Astrocyte (in vitro differentiated cells and primary cell): ENCODE data around the gene DUS1L.

ENCODE experiments used
- EZH2 ChIP-seq: IDR thresholded peaks from 2 replicates; pipeline ENCODE4 v1.6.1; 2012; ENCODE audit warnings: mild to moderate bottlenecking, low read length, inconsistent platforms; ENCODE audit not compliant: insufficient read depth
- TF ChIP-seq, protein P1 (sequence below): IDR thresholded peaks from 2 replicates; pipeline ENCODE4 v1.5.1; 2011; ENCODE audit warnings: low read depth, mild to moderate bottlenecking, inconsistent platforms, low read length, moderate library complexity; ENCODE audit not compliant: insufficient read depth

DNA sequence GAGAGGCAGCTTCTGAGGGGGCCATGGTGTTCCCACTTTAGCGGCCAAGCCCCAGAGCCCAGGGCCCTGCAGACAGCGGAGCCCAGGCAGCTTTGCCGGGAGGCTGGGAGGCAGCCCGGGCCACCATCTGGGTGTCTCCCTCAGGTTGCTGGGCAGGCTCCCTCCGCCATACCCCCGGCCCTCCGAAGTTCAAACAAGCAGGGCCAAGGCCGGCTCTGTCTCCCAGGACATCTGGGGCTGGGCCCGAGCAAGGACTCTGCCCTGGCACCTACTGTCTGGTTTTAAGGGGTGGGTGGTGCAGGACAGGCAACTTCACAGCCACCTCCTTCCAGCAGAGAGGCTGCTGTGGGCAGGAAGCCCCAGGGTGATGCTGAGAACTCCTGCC, 2.6 kb downstream of the DUS1L start:
- no peak for TF ChIP-seq EZH2
- TF ChIP-seq, protein P1, sequence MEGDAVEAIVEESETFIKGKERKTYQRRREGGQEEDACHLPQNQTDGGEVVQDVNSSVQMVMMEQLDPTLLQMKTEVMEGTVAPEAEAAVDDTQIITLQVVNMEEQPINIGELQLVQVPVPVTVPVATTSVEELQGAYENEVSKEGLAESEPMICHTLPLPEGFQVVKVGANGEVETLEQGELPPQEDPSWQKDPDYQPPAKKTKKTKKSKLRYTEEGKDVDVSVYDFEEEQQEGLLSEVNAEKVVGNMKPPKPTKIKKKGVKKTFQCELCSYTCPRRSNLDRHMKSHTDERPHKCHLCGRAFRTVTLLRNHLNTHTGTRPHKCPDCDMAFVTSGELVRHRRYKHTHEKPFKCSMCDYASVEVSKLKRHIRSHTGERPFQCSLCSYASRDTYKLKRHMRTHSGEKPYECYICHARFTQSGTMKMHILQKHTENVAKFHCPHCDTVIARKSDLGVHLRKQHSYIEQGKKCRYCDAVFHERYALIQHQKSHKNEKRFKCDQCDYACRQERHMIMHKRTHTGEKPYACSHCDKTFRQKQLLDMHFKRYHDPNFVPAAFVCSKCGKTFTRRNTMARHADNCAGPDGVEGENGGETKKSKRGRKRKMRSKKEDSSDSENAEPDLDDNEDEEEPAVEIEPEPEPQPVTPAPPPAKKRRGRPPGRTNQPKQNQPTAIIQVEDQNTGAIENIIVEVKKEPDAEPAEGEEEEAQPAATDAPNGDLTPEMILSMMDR, result no peak
